Measurements from ENCODE around the gene C9orf43.
"Not testable (repeated sequence)": the region's sequence is repeated elsewhere in the genome, so short reads cannot be mapped to it uniquely, and the experiment has no call there.

C9orf43 gene

GRCh38 chr9:113381909-113382411 is 28.6 kb upstream of the C9orf43 start:
- DNase-seq: no peak

- DNase-seq: no peak
Observed at GRCh38 chr9:113386571-113387393, 23.8 kb upstream of the C9orf43 start.

GRCh38 chr9:113387560-113388230 is 22.9 kb upstream of the C9orf43 start:
- DNase-seq: no peak

GRCh38 chr9:113388833-113389232 is 21.7 kb upstream of the C9orf43 start:
- no peak for DNase-seq

GRCh38 chr9:113389451-113389850 is 21.1 kb upstream of the C9orf43 start:
- no peak for DNase-seq

- no peak for DNase-seq
Observed at GRCh38 chr9:113390192-113390960, 20.2 kb upstream of the C9orf43 start.

GRCh38 chr9:113391917-113392316 is 18.6 kb upstream of the C9orf43 start:
- no peak for DNase-seq

GRCh38 chr9:113393281-113393680 is 17.3 kb upstream of the C9orf43 start:
- DNase-seq: no peak

GRCh38 chr9:113395000-113395861 is 15.3 kb upstream of the C9orf43 start:
- DNase-seq: no peak

GRCh38 chr9:113397203-113397631 is 13.3 kb upstream of the C9orf43 start:
- DNase-seq: no peak

- no peak for DNase-seq
Observed at GRCh38 chr9:113398796-113399195, 11.8 kb upstream of the C9orf43 start.

- no peak for DNase-seq
Observed at GRCh38 chr9:113399646-113400200, 10.8 kb upstream of the C9orf43 start.

GRCh38 chr9:113401027-113401792 is 9.3 kb upstream of the C9orf43 start, which contains the start of gene ALAD:
Gene ALAD (minus strand): TSS chr9:113401284. CDS start chr9:113393559, 7,725 bp downstream.
- peak; percentile 100 for DNase-seq

- DNase-seq: no peak
Observed at GRCh38 chr9:113403646-113404045, 6.9 kb upstream of the C9orf43 start.

GRCh38 chr9:113406353-113406752 is 4.2 kb upstream of the C9orf43 start:
- not testable (repeated sequence) for DNase-seq

GRCh38 chr9:113406873-113407511 is 3.6 kb upstream of the C9orf43 start:
- peak; percentile 71 for DNase-seq

GRCh38 chr9:113409481-113409880 is 1.1 kb upstream of the C9orf43 start:
- no peak for DNase-seq

GRCh38 chr9:113409883-113410206 is 702 bp upstream of the C9orf43 start:
- no peak for DNase-seq

- no peak for DNase-seq
Observed at GRCh38 chr9:113416149-113416721, 5.7 kb downstream of the C9orf43 start.

GRCh38 chr9:113417370-113417769 is 6.8 kb downstream of the C9orf43 start:
- DNase-seq: no peak

Data from activated CD4-positive, alpha-beta T cell treated with anti-CD3 and anti-CD28 coated beads, Interleukin-10, Interleukin-2, amounts not matched to agents 100 ng/mL and 50 ng/mL, durations not matched to agents 16 hours and 8 hours (primary cell).